RWPE2 (cell line): Measurements from ENCODE around the gene SPPL3.

Experiments
- ATAC-seq: fragments of 200-7000 bp; cut with Tn5 transposase; 3 replicates; pipeline ENCODE4 v1.9.1; 2021; ENCODE audit warnings: low read depth
- DNase-seq: peaks from one replicate; pipeline ENCODE4 v3.0.0-alpha.2; 2020; ENCODE audit warnings: low spot score
- H3K27ac ChIP-seq: fragments of 450-650 bp; 2 replicates; pipeline ENCODE4 v1.5.1; 2017; ENCODE audit warnings: mild to moderate bottlenecking; ENCODE audit not compliant: poor library complexity, severe bottlenecking
- H3K27me3 ChIP-seq: fragments of 250-450 bp; sonication (Bioruptor Pico); 2 replicates; pipeline ENCODE4 v1.5.1; 2021; ENCODE audit warnings: mild to moderate bottlenecking, moderate library complexity; ENCODE audit not compliant: insufficient read depth, poor library complexity, severe bottlenecking
- H3K36me3 ChIP-seq: fragments of 250-450 bp; sonication (Bioruptor Pico); 2 replicates; pipeline ENCODE4 v1.5.1; 2020; ENCODE audit warnings: low read depth, mild to moderate bottlenecking, moderate library complexity
- H3K4me1 ChIP-seq: fragments of 250-450 bp; sonication (Bioruptor Pico); 2 replicates; pipeline ENCODE4 v1.5.1; 2021; ENCODE audit warnings: mild to moderate bottlenecking, moderate library complexity; ENCODE audit not compliant: insufficient read depth, poor library complexity, severe bottlenecking
- H3K4me3 ChIP-seq: fragments of 250-450 bp; sonication (Bioruptor Pico); 2 replicates; pipeline ENCODE4 v1.5.1; 2021; ENCODE audit warnings: mild to moderate bottlenecking, moderate library complexity; ENCODE audit not compliant: severe bottlenecking
- H3K9me3 ChIP-seq: fragments of 250-450 bp; sonication (Bioruptor Pico); 2 replicates; pipeline ENCODE4 v1.5.1; 2021; ENCODE audit warnings: mild to moderate bottlenecking, moderate library complexity; ENCODE audit not compliant: severe bottlenecking
- TF ChIP-seq, protein P1 (sequence below): fragments of 450-650 bp; IDR thresholded peaks from one replicate; pipeline ENCODE4 v1.5.1; 2017; ENCODE audit warnings: mild to moderate bottlenecking, moderate library complexity; ENCODE audit not compliant: poor library complexity, severe bottlenecking

Gene SPPL3

DNA sequence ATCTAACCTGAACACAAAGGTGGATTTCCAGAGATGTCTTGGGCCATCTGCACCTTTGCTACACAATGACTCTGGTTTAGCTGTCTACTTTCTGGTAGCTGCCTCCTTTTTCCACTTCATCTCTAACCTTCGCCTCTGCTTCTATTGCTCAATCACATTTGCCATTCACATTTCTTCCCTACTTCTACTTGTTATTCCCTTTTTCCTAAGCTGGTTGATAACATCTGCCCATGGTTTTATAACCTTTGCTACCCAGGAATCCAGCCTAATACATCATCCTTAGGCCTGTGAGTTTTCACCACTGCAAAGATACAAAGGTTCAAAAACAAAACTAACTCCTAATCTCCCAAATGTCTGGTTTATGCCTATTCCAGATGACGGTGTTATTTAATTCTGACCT, 13.2 kb downstream of the SPPL3 start:
- Histone ChIP-seq H3K9me3 (no peaks in the 10 kb centered on the region), H3K27ac (no peak overlapping the region), H3K36me3 (peaks cover 17% of the 10 kb centered on the region), H3K27me3 (no peaks in the 10 kb centered on the region), H3K4me3 (no peak overlapping the region), H3K4me1 (no peaks in the 10 kb centered on the region)
- ATAC-seq: no peak
- DNase-seq: no peak
- TF ChIP-seq, protein P1, sequence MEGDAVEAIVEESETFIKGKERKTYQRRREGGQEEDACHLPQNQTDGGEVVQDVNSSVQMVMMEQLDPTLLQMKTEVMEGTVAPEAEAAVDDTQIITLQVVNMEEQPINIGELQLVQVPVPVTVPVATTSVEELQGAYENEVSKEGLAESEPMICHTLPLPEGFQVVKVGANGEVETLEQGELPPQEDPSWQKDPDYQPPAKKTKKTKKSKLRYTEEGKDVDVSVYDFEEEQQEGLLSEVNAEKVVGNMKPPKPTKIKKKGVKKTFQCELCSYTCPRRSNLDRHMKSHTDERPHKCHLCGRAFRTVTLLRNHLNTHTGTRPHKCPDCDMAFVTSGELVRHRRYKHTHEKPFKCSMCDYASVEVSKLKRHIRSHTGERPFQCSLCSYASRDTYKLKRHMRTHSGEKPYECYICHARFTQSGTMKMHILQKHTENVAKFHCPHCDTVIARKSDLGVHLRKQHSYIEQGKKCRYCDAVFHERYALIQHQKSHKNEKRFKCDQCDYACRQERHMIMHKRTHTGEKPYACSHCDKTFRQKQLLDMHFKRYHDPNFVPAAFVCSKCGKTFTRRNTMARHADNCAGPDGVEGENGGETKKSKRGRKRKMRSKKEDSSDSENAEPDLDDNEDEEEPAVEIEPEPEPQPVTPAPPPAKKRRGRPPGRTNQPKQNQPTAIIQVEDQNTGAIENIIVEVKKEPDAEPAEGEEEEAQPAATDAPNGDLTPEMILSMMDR: no peak

DNA sequence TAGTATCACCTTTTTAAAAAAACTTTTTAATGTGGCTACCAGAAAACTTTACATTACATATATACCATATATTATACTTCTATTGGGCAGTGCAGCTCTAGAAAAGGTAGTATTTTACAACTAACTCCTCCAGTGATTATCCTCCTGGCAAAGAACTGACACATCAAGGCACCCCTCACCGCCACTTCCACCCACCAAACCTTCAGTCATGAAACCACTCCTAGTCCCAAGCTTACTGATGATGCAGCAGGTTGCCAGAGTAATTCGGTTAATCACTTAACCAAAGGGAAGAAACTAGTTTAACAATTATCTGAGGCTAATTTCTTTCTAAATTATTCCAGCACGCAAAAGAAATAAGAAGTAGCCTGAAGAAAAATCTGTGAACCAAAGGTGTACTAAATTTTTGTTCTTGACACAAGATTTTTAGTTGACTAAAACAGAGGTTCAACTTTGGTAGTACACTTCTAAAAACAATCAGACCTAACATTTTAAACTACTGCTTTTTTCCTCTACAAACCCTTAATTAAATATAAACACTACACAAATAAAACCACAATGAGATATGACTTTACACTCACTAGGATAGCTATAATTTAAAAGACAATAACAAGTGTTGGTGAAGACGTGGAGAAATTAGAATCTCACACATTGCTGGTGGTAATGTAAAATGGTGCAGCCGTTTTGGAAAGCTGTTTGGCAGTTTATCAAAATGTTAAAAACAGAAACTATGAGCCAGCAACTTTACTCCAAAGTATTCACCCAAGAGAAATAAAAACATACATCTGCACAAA, 16.7 kb downstream of the SPPL3 start:
- DNase-seq (no peak), ATAC-seq (no peak)
- H3K4me3 ChIP-seq: no peak overlapping the region
- H3K9me3 ChIP-seq: no peaks in the 10 kb centered on the region
- no peaks in the 10 kb centered on the region for H3K27me3 ChIP-seq
- TF ChIP-seq, protein P1: no peak
- no peaks in the 10 kb centered on the region for H3K4me1 ChIP-seq
- no peak overlapping the region for H3K27ac ChIP-seq
- no peaks in the 10 kb centered on the region; the same call in 1 of the 2 replicates for H3K36me3 ChIP-seq

DNA sequence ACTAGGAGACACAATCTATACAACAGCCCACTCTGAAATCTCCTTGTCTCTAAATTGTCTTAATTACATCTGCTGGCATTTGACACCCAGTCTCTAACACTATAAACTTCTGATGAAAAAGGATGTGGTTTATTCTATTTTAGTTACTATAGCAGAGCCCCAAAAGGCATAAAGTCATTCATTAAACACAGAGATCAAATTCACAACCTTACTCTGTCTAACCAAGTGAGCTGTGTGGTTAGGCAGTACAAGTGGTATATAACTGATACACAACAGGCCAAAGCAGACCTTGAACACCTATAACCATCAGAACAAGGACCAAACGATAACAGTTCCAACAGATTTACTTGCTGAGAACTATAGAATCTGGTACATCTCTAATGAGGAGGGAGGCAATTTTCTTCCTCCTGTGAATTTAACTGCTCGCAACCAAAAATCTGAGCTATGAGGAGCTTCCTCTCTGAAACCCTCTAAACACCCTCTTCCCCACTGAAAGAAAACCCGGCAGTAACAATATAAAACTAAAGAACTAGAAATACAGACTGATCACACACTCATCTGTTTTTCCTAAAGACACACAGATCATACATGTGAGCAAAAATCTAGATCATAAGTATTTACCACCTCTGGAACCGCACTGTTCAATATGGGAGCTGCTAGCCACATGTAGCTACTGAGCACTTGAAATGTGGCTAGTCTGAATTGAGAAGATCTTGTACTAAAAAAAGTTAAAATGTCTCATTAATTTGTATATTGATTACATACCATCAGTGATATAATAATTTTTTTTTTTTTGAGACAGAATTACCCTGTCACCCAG, 17.7 kb downstream of the SPPL3 start:
- H3K4me1 ChIP-seq: no peaks in the 10 kb centered on the region
- TF ChIP-seq, protein P1: no peak
- no peaks in the 10 kb centered on the region for H3K27me3 ChIP-seq
- H3K36me3 ChIP-seq: no peaks in the 10 kb centered on the region
- ATAC-seq (no peak), DNase-seq (no peak)
- H3K9me3 ChIP-seq: no peaks in the 10 kb centered on the region
- no peak overlapping the region for H3K27ac ChIP-seq
- no peak overlapping the region for H3K4me3 ChIP-seq

DNA sequence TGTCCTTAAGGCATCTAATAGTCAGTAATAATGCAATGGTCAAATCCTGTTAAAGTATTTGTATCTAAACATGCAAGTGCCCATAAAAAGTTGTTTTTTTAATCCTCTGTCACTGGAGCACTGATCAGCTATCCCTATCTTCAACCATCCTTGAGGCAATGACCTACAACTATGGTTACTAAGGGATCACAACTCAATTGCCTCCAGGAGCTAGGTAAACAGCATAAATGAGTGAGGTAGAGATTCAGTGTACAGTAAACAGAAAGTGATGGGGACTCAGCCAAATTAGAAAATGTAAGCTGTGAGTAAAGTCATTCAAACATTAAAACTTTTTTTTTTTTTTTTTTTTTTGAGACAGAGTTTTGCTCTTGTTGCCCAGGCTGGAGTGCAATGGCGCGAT, 18.6 kb downstream of the SPPL3 start:
- Histone ChIP-seq H3K4me3 (no peak overlapping the region), H3K9me3 (no peaks in the 10 kb centered on the region), H3K27ac (no peak overlapping the region), H3K36me3 (no peaks in the 10 kb centered on the region), H3K4me1 (no peaks in the 10 kb centered on the region), H3K27me3 (no peaks in the 10 kb centered on the region)
- TF ChIP-seq, protein P1: no peak
- DNase-seq: no peak
- ATAC-seq: no peak
